HEK293T (cell line): ENCODE results near the gene RHOD.

ENCODE experiments used
- ARNT ChIP-seq: fragments of 450-650 bp; IDR thresholded peaks from 2 replicates; pipeline ENCODE4 v1.6.1; 2017; ENCODE audit warnings: mild to moderate bottlenecking
- BHLHE40 ChIP-seq: fragments of 450-650 bp; IDR thresholded peaks from 2 replicates; pipeline ENCODE4 v1.6.1; 2016; ENCODE audit warnings: mild to moderate bottlenecking, moderate library complexity, borderline replicate concordance
- FOXA1 ChIP-seq: fragments of 450-650 bp; IDR thresholded peaks from 2 replicates; pipeline ENCODE4 v1.6.1; 2016; ENCODE audit warnings: mild to moderate bottlenecking
- FOXK2 ChIP-seq: fragments of 450-650 bp; IDR thresholded peaks from 2 replicates; pipeline ENCODE4 v1.6.1; 2016; ENCODE audit warnings: mild to moderate bottlenecking
- FOXM1 ChIP-seq: fragments of 450-650 bp; IDR thresholded peaks from 2 replicates; pipeline ENCODE4 v1.6.1; 2017; ENCODE audit warnings: mild to moderate bottlenecking, borderline replicate concordance
- PKNOX1 ChIP-seq: fragments of 450-650 bp; IDR thresholded peaks from 2 replicates; pipeline ENCODE4 v1.6.1; 2016
- SUZ12 ChIP-seq: fragments of 450-650 bp; IDR thresholded peaks from 2 replicates; pipeline ENCODE4 v1.6.1; 2016; ENCODE audit warnings: mild to moderate bottlenecking
- TARDBP ChIP-seq: fragments of 450-650 bp; IDR thresholded peaks from 2 replicates; pipeline ENCODE4 v1.6.1; 2016
- ZNF384 ChIP-seq: fragments of 450-650 bp; IDR thresholded peaks from 2 replicates; pipeline ENCODE4 v1.6.1; 2016

GRCh38 chr11:67027483-67027930 lies 29.1 kb upstream of the RHOD start:
- TF ChIP-seq SUZ12 = no peak
- TF ChIP-seq ZNF384 = no peak
- no peak for TF ChIP-seq PKNOX1
- TF ChIP-seq FOXA1 = no peak
- no peak for TF ChIP-seq ARNT
- no peak for TF ChIP-seq FOXM1
- TF ChIP-seq TARDBP = no peak
- TF ChIP-seq BHLHE40 = no peak
- no peak for TF ChIP-seq FOXK2
